WERI-Rb-1 (cell line): ENCODE results near the gene CALCOCO1.

Source experiments
- DNase-seq: peaks from one replicate; pipeline ENCODE4 v3.0.0-alpha.2; 2020
- H3K27ac ChIP-seq: fragments of 250-450 bp; sonication (Bioruptor Pico); 2 replicates; pipeline ENCODE4 v1.5.1; 2020; ENCODE audit warnings: mild to moderate bottlenecking, moderate library complexity
- H3K27me3 ChIP-seq: fragments of 250-450 bp; sonication (Bioruptor Pico); 2 replicates; pipeline ENCODE4 v1.5.1; 2021; ENCODE audit warnings: mild to moderate bottlenecking, low read depth, moderate library complexity; ENCODE audit not compliant: insufficient read depth, severe bottlenecking
- H3K36me3 ChIP-seq: fragments of 250-450 bp; sonication (Bioruptor Pico); 2 replicates; pipeline ENCODE4 v1.5.1; 2020; ENCODE audit warnings: mild to moderate bottlenecking, moderate library complexity
- H3K4me3 ChIP-seq: 2 replicates; pipeline ENCODE4 v1.5.1; 2011; ENCODE audit warnings: low read depth, mild to moderate bottlenecking, control low read depth, low read length
- H3K9me3 ChIP-seq: fragments of 250-450 bp; sonication (Bioruptor Pico); 2 replicates; pipeline ENCODE4 v1.5.1; 2021; ENCODE audit warnings: mild to moderate bottlenecking, moderate library complexity; ENCODE audit not compliant: severe bottlenecking
- CTCF ChIP-seq: IDR thresholded peaks from 2 replicates; pipeline ENCODE4 v1.5.1; 2011; ENCODE audit warnings: low read depth, mild to moderate bottlenecking, control low read depth, inconsistent platforms, low read length

The CALCOCO1 gene

GRCh38 chr12:53754633-53755264 is 27.5 kb upstream of the CALCOCO1 start:
- no peak for DNase-seq
- Histone ChIP-seq H3K27me3 (no peaks in the 10 kb centered on the region), H3K27ac (no peak overlapping the region), H3K4me3 (no peak overlapping the region), H3K9me3 (no peaks in the 10 kb centered on the region), H3K36me3 (no peaks in the 10 kb centered on the region)
- no peak for TF ChIP-seq CTCF

- no peak for TF ChIP-seq CTCF
- Histone ChIP-seq H3K36me3 (no peaks in the 10 kb centered on the region), H3K4me3 (no peak overlapping the region)
Observed at GRCh38 chr12:53754188-53754585, 26.9 kb upstream of the CALCOCO1 start.

GRCh38 chr12:53752621-53753020 is 25.4 kb upstream of the CALCOCO1 start:
- Histone ChIP-seq H3K4me3 (no peak overlapping the region), H3K27ac (no peak overlapping the region), H3K9me3 (no peaks in the 10 kb centered on the region), H3K27me3 (no peaks in the 10 kb centered on the region), H3K36me3 (no peaks in the 10 kb centered on the region)
- no peak for DNase-seq
- TF ChIP-seq CTCF = no peak

More at GRCh38 chr12:53754188-53754585, 26.9 kb upstream of the CALCOCO1 start:
- no peak overlapping the region for H3K27ac ChIP-seq
- H3K9me3 ChIP-seq = no peaks in the 10 kb centered on the region
- no peak for DNase-seq
- no peaks in the 10 kb centered on the region for H3K27me3 ChIP-seq

GRCh38 chr12:53752192-53752601 is 24.9 kb upstream of the CALCOCO1 start:
- Histone ChIP-seq H3K9me3 (no peaks in the 10 kb centered on the region), H3K36me3 (no peaks in the 10 kb centered on the region), H3K27ac (no peak overlapping the region), H3K4me3 (no peak overlapping the region), H3K27me3 (no peaks in the 10 kb centered on the region)
- TF ChIP-seq CTCF = no peak
- no peak for DNase-seq

- H3K36me3 ChIP-seq = no peaks in the 10 kb centered on the region
- peak within 1 kb of the TSS; percentile 57 for H3K27ac ChIP-seq
- H3K4me3 ChIP-seq = peak within 1 kb of the TSS; percentile 38
- H3K9me3 ChIP-seq = no peaks in the 10 kb centered on the region
- no peak for TF ChIP-seq CTCF
- DNase-seq = no peak
- no peaks in the 10 kb centered on the region for H3K27me3 ChIP-seq
Observed at GRCh38 chr12:53751336-53752191, 24.3 kb upstream of the CALCOCO1 start, which contains the start of gene CISTR. Gene CISTR (minus strand): TSS chr12:53751979.
